ENCODE measurements around the gene C22orf39. TPM values are rescaled to one million over a fixed set of nuclear protein-coding genes. Genes with fewer than 3 reads are reported as not detected.

C22orf39 gene
- total RNA-seq, result 33.3 TPM

DNA sequence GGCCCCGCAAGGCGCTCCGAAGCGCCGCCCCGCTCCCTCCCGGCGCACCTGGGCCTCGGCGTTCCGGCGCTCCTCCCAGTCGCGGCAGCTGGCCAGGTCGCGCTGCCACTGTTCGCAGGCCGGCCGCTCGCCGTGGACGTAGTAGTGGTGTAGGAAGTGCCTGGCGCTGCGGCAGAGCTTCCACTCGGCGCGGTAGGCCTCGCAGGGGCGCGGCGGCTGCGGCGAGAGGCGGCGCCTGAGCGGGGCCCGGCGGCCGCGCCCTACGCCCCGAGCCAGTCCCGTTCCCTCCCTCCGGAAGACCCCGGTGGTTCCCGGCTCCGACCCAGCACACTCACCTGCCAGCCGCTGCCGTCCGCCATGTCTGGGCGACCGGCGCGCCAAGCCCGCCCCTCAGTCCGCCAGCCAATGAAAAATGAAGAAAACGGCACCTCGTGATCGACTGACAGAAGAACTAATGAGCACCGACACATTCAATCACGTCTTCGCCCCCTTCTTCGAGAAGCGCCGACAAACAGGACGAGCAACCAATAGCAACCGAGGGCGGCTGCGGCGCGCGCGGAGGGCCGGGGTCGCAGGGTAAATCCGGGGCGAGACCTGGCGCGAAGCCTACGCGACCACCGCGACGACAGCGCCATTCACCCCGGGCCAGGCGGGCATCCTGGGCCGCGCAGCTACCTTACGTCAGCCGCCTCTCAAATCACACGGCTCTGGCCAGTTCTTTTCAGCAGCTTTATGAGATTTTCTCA lies at the start of gene C22orf39:
Gene C22orf39 (minus strand): TSS at position 382 of the 746 bp plus-strand sequence. CDS start 23 bp downstream, at position 359.
- peak; percentile 94 for DNase-seq (ENCODE audit: low spot score)

GRCh38 chr22:19497245-19497644 lies 49.7 kb upstream of the C22orf39 start:
- DNase-seq (ENCODE audit: low spot score), result no peak

DNA sequence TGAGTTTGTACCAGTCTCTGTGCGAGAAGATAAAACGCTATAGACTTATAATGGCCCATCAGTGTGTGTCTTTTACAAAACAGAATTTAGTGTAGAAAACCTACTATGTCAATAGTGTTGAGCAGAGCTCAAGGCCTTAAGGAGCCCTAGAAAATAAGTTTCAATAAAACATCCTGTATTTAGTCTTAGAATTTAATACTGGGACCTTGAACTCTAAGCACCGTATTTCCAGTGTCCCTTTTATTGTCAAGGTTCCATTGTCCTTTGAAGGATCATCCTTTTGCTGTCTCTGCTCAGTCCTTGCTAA lies 48.8 kb upstream of the C22orf39 start:
- no peak for DNase-seq (ENCODE audit: low spot score)

GRCh38 chr22:19495562-19496323 lies 48.2 kb upstream of the C22orf39 start:
- DNase-seq (ENCODE audit: low spot score), result no peak

DNA sequence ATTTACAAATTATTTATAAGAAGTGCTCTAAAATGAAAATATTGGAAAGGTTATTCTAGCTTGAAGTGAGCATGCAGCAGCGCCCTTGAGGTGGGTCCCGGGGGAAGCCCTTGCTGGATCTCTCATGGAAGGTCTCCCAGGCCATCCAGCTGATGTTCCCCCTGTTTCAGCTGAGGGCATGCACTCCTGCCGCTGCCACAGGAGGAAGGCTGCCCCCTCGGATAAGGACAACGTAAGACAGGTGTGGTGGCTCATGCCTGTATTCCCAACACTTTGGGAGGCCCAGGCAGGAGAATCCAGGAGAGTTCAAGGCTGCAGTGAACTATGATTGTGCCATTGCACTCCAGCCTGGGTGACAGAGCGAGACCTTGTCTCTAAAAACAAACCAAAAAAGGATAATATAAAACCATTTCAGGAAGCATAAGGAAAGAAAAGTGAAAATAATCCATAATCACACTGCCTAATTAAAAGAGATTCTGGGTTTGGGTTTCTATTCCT lies 47.2 kb upstream of the C22orf39 start:
- DNase-seq (ENCODE audit: low spot score), result no peak

DNA sequence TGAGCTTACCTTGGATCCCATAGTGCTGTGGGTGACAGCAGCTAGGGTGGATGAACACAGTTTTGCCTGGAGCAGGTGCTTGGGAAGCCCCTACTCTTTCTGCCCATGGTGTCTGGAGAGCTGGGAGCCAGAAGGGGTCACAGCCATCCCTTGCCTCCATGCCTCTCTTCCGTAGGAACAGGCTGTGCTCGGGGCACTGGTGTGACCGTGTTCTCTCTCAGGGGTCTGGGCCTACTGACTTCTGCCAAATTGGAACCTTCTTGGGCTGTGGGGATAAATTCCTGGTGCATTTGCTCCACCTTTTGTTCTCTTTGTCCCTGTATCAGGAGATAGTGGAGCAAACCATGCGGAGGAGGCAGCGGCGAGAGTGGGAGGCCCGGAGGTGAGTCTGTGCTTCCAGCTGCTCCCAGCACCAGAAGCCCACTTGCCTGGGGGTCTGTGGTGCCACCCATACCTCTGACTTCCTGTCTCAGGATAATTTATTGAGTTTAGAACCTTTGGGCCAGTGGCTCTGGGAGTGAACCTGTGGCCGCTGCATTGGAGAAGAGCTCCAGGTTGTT lies 46.6 kb upstream of the C22orf39 start:
- no peak for DNase-seq (ENCODE audit: low spot score)

- DNase-seq (ENCODE audit: low spot score), result no peak
Observed at GRCh38 chr22:19492504-19493174, 45.1 kb upstream of the C22orf39 start.

DNA sequence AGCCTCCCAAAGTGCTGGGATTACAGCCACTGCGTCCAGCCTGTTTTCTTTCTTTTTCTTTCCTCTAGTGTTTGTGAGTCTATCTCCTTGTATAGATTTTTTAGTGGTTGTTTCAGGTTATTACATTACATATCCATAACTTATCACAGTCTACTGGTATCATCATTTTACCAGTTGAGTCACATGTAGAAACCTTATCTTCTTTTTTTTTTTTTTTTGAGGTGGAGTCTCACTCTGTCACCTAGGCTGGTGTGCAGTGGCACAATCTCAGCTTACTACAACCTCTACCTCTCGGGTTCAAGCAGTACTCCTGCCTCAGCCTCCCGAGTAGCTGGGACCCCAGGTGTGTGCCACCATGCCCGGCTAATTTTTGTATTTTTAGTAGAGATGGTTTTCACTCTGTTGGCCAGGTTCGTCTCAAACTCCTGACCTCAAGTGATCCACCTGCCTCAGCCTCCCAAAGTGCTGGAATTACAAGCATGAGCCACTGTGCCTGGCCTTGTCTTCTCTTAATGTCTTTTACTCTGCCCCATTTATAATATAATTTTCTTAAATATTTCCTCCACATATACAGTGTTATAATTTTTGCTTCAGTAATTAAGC lies 43.2 kb upstream of the C22orf39 start:
- no peak for DNase-seq (ENCODE audit: low spot score)

- DNase-seq (ENCODE audit: low spot score), result no peak
Observed at GRCh38 chr22:19488884-19489843, 41.7 kb upstream of the C22orf39 start.

GRCh38 chr22:19488285-19488684 lies 40.8 kb upstream of the C22orf39 start:
- DNase-seq (ENCODE audit: low spot score), result no peak

- DNase-seq (ENCODE audit: low spot score), result no peak
Observed at GRCh38 chr22:19483481-19484244, 36.2 kb upstream of the C22orf39 start.

GRCh38 chr22:19482297-19482696 lies 34.8 kb upstream of the C22orf39 start:
- no peak for DNase-seq (ENCODE audit: low spot score)

GRCh38 chr22:19480789-19481188 lies 33.3 kb upstream of the C22orf39 start:
- no peak for DNase-seq (ENCODE audit: low spot score)

GRCh38 chr22:19480173-19480568 lies 32.7 kb upstream of the C22orf39 start:
- DNase-seq (ENCODE audit: low spot score), result no peak

GRCh38 chr22:19479355-19480172 lies 32.1 kb upstream of the C22orf39 start, which contains the start of gene CDC45:
TSS of gene CDC45 (plus strand) at chr22:19479920. CDS start at chr22:19479969, 49 bp downstream.
- peak; percentile 98 for DNase-seq (ENCODE audit: low spot score)

DNA sequence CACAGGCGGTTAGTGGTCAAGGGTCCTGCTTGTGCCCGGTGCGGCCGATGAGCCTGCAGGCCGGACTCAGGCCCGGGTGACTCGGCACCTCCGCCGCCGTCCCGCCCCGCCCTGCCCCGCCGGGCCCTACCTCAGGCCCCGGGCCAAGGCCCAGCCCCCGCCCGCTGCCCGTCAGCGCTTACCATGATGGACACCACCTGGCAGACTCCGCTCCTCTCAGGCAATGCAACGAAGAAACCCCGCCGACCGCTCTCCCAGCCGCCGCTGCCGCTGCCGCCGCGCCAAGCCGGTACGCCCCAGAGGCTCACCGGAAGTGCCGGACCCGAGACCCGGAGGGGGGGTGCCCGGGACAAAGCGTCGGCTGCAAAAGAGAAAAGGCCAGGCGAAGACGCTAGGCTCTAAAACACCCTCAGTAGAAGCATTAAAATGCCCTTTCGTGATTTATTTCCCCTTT lies 31.4 kb upstream of the C22orf39 start, which contains the start of gene UFD1:
Gene UFD1 (minus strand): TSS at position 293 of the 454 bp plus-strand sequence. CDS start 108 bp downstream, at position 185.
- peak; percentile 70 for DNase-seq (ENCODE audit: low spot score)

DNA sequence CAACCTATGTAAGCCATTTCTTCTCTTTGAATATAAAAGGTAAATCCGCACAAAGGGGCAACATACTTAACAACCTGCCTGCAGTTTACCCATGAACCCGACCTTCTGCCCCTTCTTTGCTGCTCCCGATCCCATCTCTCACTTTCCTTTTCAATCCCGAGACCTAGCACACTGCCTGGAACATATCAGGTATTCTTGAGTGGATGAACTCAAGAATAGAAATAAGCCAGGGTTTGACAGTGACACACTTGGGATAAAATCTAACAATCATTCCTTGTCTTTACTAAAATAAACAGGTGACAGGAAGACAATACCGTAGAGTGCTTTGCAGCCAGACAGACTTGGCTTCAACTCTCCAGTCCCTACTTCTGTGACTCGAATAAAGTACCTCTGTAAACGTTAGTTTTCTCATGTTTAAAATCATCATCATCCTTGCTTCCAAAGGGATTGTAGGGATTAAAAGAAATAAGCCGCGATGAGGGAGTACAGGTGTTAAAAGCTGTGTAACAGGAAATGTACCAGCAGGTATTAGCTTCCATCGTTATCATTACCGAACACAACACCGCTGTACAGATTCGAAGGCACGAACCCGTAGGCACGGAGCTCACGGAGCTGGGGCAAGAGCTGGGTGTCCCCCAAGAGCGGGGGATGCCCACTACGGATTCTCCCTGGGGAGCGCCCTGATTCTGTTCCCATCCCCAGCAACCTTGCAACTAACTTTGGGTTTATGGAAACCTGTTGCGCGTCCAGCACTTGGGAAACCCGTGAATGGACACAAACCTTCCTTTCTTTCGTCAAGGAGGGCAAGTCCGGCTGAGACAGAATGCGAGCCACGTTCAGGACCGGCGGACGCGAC lies 30.8 kb upstream of the C22orf39 start:
- no peak for DNase-seq (ENCODE audit: low spot score)
